ENCODE measurements around the gene GBP7. TPM values are rescaled to one million over a fixed set of nuclear protein-coding genes. Genes with fewer than 3 reads are reported as not detected.

The GBP7 gene
- polyA plus RNA-seq, 1 donor from 2014 or later, result not detected

- Histone ChIP-seq H3K4me2 (ENCODE audit: low read length) (no peak overlapping the region), H2AFZ (ENCODE audit: low read depth, low read length) (no peak overlapping the region), H3K79me2 (replicated peaks; ENCODE audit: insufficient read depth, low read length) (no peaks in the 10 kb centered on the region), H3K9me3 (ENCODE audit: low read length) (no peaks in the 10 kb centered on the region), H3K9ac (ENCODE audit: low read length) (no peak overlapping the region), H3K4me3 (ENCODE audit: low read length) (no peak overlapping the region), H3F3A (ENCODE audit: insufficient read depth, low read length, poor library complexity, severe bottlenecking) (no peaks in the 10 kb centered on the region), H3K27me3 (ENCODE audit: insufficient read depth, low read depth, low read length) (no peaks in the 10 kb centered on the region), H3K9me2 (ENCODE audit: insufficient read depth, low read length) (no peaks in the 10 kb centered on the region), H3K36me3 (ENCODE audit: insufficient read depth, low read length) (no peaks in the 10 kb centered on the region), H4K20me1 (ENCODE audit: insufficient read depth) (no peaks in the 10 kb centered on the region), H3K27ac (ENCODE audit: low read length) (no peak overlapping the region)
- TF ChIP-seq RAD21 (conservative IDR thresholded peaks at IDR 0.05), result no peak
- TF ChIP-seq SMC3 (conservative IDR thresholded peaks at IDR 0.05; ENCODE audit: poor library complexity), result no peak
- no peak for TF ChIP-seq EP300 (conservative IDR thresholded peaks at IDR 0.05; ENCODE audit: poor library complexity, severe bottlenecking)
- no peak for TF ChIP-seq POLR2AphosphoS5 (IDR thresholded peaks at IDR 0.05)
- TF ChIP-seq TAF1 (IDR thresholded peaks at IDR 0.05; ENCODE audit: low read depth), result no peak
- TF ChIP-seq, protein P1, sequence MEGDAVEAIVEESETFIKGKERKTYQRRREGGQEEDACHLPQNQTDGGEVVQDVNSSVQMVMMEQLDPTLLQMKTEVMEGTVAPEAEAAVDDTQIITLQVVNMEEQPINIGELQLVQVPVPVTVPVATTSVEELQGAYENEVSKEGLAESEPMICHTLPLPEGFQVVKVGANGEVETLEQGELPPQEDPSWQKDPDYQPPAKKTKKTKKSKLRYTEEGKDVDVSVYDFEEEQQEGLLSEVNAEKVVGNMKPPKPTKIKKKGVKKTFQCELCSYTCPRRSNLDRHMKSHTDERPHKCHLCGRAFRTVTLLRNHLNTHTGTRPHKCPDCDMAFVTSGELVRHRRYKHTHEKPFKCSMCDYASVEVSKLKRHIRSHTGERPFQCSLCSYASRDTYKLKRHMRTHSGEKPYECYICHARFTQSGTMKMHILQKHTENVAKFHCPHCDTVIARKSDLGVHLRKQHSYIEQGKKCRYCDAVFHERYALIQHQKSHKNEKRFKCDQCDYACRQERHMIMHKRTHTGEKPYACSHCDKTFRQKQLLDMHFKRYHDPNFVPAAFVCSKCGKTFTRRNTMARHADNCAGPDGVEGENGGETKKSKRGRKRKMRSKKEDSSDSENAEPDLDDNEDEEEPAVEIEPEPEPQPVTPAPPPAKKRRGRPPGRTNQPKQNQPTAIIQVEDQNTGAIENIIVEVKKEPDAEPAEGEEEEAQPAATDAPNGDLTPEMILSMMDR (IDR thresholded peaks at IDR 0.05; ENCODE audit: poor library complexity, severe bottlenecking), result no peak
These were observed 87.2 kb downstream of the GBP7 start for GRCh38 chr1:89088572-89088971.

GRCh38 chr1:89087241-89087640 lies 88.6 kb downstream of the GBP7 start:
- no peaks in the 10 kb centered on the region for H3K9me3 ChIP-seq (ENCODE audit: low read length)
- H3K27me3 ChIP-seq (ENCODE audit: insufficient read depth, low read depth, low read length), result no peaks in the 10 kb centered on the region
- H4K20me1 ChIP-seq (ENCODE audit: insufficient read depth), result no peaks in the 10 kb centered on the region
- no peak for TF ChIP-seq SMC3 (conservative IDR thresholded peaks at IDR 0.05; ENCODE audit: poor library complexity)
- no peak for TF ChIP-seq RAD21 (conservative IDR thresholded peaks at IDR 0.05)
- TF ChIP-seq, protein P2, sequence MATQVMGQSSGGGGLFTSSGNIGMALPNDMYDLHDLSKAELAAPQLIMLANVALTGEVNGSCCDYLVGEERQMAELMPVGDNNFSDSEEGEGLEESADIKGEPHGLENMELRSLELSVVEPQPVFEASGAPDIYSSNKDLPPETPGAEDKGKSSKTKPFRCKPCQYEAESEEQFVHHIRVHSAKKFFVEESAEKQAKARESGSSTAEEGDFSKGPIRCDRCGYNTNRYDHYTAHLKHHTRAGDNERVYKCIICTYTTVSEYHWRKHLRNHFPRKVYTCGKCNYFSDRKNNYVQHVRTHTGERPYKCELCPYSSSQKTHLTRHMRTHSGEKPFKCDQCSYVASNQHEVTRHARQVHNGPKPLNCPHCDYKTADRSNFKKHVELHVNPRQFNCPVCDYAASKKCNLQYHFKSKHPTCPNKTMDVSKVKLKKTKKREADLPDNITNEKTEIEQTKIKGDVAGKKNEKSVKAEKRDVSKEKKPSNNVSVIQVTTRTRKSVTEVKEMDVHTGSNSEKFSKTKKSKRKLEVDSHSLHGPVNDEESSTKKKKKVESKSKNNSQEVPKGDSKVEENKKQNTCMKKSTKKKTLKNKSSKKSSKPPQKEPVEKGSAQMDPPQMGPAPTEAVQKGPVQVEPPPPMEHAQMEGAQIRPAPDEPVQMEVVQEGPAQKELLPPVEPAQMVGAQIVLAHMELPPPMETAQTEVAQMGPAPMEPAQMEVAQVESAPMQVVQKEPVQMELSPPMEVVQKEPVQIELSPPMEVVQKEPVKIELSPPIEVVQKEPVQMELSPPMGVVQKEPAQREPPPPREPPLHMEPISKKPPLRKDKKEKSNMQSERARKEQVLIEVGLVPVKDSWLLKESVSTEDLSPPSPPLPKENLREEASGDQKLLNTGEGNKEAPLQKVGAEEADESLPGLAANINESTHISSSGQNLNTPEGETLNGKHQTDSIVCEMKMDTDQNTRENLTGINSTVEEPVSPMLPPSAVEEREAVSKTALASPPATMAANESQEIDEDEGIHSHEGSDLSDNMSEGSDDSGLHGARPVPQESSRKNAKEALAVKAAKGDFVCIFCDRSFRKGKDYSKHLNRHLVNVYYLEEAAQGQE (IDR thresholded peaks at IDR 0.05; ENCODE audit: borderline replicate concordance), result no peak
- TF ChIP-seq EP300 (conservative IDR thresholded peaks at IDR 0.05; ENCODE audit: poor library complexity, severe bottlenecking), result no peak
- TF ChIP-seq EZH2 (IDR thresholded peaks at IDR 0.05; ENCODE audit: borderline replicate concordance, insufficient read depth, low read length, poor library complexity, severe bottlenecking), result no peak
- TF ChIP-seq POLR2AphosphoS5 (IDR thresholded peaks at IDR 0.05), result no peak
- no peak for TF ChIP-seq MXI1 (conservative IDR thresholded peaks at IDR 0.05; ENCODE audit: poor library complexity, severe bottlenecking)
- no peak for TF ChIP-seq TAF1 (IDR thresholded peaks at IDR 0.05; ENCODE audit: low read depth)
- TF ChIP-seq, protein P1 (IDR thresholded peaks at IDR 0.05; ENCODE audit: poor library complexity, severe bottlenecking), result no peak
- no peaks in the 10 kb centered on the region for H3K9me2 ChIP-seq (ENCODE audit: insufficient read depth, low read length)
- no peak overlapping the region for H3K4me2 ChIP-seq (ENCODE audit: low read length)
- H3K79me2 ChIP-seq (replicated peaks; ENCODE audit: insufficient read depth, low read length), result no peaks in the 10 kb centered on the region
- no peaks in the 10 kb centered on the region for H3F3A ChIP-seq (ENCODE audit: insufficient read depth, low read length, poor library complexity, severe bottlenecking)
- H3K27ac ChIP-seq (ENCODE audit: low read length), result no peak overlapping the region
- H3K36me3 ChIP-seq (ENCODE audit: insufficient read depth, low read length), result no peaks in the 10 kb centered on the region
- no peak overlapping the region for H3K4me3 ChIP-seq (ENCODE audit: low read length)
- no peak overlapping the region for H2AFZ ChIP-seq (ENCODE audit: low read depth, low read length)
- H3K9ac ChIP-seq (ENCODE audit: low read length), result no peak overlapping the region

Data from neural cell (in vitro differentiated cells).